ENCODE data around the gene MTA2.
"Not testable (repeated sequence)": the region's sequence is repeated elsewhere in the genome, so short reads cannot be mapped to it uniquely, and the experiment has no call there.

Gene MTA2

GRCh38 chr11:62592146-62592815, 9.4 kb downstream of the MTA2 start:
- no peak for DNase-seq

GRCh38 chr11:62591448-62592145, 10.1 kb downstream of the MTA2 start, which contains the start of gene TUT1:
Gene TUT1, minus strand, starts transcription at chr11:62591523. Its CDS starts 38 bp downstream, at chr11:62591485.
- peak; percentile 99 for DNase-seq

GRCh38 chr11:62588966-62589637, 12.6 kb downstream of the MTA2 start:
- DNase-seq: no peak

- not testable (repeated sequence) for DNase-seq
Observed at GRCh38 chr11:62585356-62585755, 16.3 kb downstream of the MTA2 start.

GRCh38 chr11:62581735-62582134, 19.9 kb downstream of the MTA2 start:
- not testable (repeated sequence) for DNase-seq

GRCh38 chr11:62580959-62581715, 20.5 kb downstream of the MTA2 start:
- no peak for DNase-seq

GRCh38 chr11:62579252-62579651, 22.4 kb downstream of the MTA2 start:
- DNase-seq: no peak

GRCh38 chr11:62578541-62578940, 23.1 kb downstream of the MTA2 start:
- no peak for DNase-seq

GRCh38 chr11:62577046-62577714, 24.5 kb downstream of the MTA2 start:
- DNase-seq: no peak

- no peak for DNase-seq
Observed at GRCh38 chr11:62575837-62576236, 25.8 kb downstream of the MTA2 start.

- DNase-seq: no peak
Observed at GRCh38 chr11:62575156-62575555, 26.5 kb downstream of the MTA2 start.

GRCh38 chr11:62574363-62575071, 27.1 kb downstream of the MTA2 start:
- DNase-seq: no peak

- DNase-seq: peak; percentile 97
Observed at GRCh38 chr11:62573592-62574362, 27.9 kb downstream of the MTA2 start, which contains the start of gene EEF1G. Gene EEF1G, minus strand, starts transcription at chr11:62573891. Its CDS starts 49 bp downstream, at chr11:62573842.

- DNase-seq: no peak
Observed at GRCh38 chr11:62573006-62573591, 28.6 kb downstream of the MTA2 start.

- no peak for DNase-seq
Observed at GRCh38 chr11:62572431-62572830, 29.2 kb downstream of the MTA2 start.

- DNase-seq: not testable (repeated sequence)
Observed at GRCh38 chr11:62571493-62571892, 30.2 kb downstream of the MTA2 start.

GRCh38 chr11:62570903-62571302, 30.8 kb downstream of the MTA2 start:
- not testable (repeated sequence) for DNase-seq

GRCh38 chr11:62569611-62570010, 32.1 kb downstream of the MTA2 start:
- DNase-seq: no peak

GRCh38 chr11:62567018-62567633, 34.5 kb downstream of the MTA2 start:
- DNase-seq: no peak

GRCh38 chr11:62566247-62566646, 35.4 kb downstream of the MTA2 start:
- no peak for DNase-seq
